ENCODE data around the gene DDAH1. TPM values are rescaled to one million over a fixed set of nuclear protein-coding genes. Genes with fewer than 3 reads are reported as not detected.

The DDAH1 gene
- total and polyA plus RNA-seq, 2 experiments from 2014 or later, result 29.4 to 41.7 TPM

DNA sequence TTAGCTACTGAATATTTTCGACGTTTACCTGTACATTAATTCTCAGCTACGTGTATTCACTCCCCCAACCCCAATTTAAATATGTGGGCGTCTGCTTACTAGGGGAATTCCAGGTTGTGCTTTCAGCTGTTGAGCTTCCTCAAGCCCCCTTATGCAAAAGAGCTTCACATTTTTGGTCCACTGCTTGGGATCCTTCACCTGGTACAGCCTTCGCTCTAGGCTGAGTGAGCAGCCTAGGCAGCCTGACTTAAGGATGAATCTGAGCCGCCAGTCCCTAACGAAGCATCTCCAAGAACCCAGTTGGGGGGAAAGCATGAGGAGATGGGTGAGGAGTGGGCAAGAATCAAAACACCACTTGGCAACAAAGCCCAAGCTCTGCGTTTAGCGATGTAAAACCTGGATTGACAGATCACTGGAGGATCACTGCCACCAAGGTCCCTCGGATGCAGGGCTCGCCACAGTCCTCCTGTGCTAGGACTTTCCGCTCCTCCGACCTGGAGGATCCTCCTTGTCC is 189.2 kb downstream of the DDAH1 start:
- TF ChIP-seq, protein P1, sequence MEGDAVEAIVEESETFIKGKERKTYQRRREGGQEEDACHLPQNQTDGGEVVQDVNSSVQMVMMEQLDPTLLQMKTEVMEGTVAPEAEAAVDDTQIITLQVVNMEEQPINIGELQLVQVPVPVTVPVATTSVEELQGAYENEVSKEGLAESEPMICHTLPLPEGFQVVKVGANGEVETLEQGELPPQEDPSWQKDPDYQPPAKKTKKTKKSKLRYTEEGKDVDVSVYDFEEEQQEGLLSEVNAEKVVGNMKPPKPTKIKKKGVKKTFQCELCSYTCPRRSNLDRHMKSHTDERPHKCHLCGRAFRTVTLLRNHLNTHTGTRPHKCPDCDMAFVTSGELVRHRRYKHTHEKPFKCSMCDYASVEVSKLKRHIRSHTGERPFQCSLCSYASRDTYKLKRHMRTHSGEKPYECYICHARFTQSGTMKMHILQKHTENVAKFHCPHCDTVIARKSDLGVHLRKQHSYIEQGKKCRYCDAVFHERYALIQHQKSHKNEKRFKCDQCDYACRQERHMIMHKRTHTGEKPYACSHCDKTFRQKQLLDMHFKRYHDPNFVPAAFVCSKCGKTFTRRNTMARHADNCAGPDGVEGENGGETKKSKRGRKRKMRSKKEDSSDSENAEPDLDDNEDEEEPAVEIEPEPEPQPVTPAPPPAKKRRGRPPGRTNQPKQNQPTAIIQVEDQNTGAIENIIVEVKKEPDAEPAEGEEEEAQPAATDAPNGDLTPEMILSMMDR (conservative IDR thresholded peaks at IDR 0.05; ENCODE audit: low read depth in 2 of 2), result no peak
- no peak for TF ChIP-seq JUNB (IDR thresholded peaks at IDR 0.05; ENCODE audit: unreplicated experiment)
- TF ChIP-seq EZH2phosphoT487 (IDR thresholded peaks at IDR 0.05; ENCODE audit: unreplicated experiment), result no peak
- no peak for TF ChIP-seq EZH2 (IDR thresholded peaks at IDR 0.05; ENCODE audit: low read depth, unreplicated experiment)
- TF ChIP-seq, protein P2, sequence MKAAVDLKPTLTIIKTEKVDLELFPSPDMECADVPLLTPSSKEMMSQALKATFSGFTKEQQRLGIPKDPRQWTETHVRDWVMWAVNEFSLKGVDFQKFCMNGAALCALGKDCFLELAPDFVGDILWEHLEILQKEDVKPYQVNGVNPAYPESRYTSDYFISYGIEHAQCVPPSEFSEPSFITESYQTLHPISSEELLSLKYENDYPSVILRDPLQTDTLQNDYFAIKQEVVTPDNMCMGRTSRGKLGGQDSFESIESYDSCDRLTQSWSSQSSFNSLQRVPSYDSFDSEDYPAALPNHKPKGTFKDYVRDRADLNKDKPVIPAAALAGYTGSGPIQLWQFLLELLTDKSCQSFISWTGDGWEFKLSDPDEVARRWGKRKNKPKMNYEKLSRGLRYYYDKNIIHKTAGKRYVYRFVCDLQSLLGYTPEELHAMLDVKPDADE (IDR thresholded peaks at IDR 0.05), result no peak
- TF ChIP-seq, protein P3, sequence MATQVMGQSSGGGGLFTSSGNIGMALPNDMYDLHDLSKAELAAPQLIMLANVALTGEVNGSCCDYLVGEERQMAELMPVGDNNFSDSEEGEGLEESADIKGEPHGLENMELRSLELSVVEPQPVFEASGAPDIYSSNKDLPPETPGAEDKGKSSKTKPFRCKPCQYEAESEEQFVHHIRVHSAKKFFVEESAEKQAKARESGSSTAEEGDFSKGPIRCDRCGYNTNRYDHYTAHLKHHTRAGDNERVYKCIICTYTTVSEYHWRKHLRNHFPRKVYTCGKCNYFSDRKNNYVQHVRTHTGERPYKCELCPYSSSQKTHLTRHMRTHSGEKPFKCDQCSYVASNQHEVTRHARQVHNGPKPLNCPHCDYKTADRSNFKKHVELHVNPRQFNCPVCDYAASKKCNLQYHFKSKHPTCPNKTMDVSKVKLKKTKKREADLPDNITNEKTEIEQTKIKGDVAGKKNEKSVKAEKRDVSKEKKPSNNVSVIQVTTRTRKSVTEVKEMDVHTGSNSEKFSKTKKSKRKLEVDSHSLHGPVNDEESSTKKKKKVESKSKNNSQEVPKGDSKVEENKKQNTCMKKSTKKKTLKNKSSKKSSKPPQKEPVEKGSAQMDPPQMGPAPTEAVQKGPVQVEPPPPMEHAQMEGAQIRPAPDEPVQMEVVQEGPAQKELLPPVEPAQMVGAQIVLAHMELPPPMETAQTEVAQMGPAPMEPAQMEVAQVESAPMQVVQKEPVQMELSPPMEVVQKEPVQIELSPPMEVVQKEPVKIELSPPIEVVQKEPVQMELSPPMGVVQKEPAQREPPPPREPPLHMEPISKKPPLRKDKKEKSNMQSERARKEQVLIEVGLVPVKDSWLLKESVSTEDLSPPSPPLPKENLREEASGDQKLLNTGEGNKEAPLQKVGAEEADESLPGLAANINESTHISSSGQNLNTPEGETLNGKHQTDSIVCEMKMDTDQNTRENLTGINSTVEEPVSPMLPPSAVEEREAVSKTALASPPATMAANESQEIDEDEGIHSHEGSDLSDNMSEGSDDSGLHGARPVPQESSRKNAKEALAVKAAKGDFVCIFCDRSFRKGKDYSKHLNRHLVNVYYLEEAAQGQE (IDR thresholded peaks at IDR 0.05; ENCODE audit: unreplicated experiment), result no peak
- no peak for TF ChIP-seq CREB1 (CRISPR knock-in tag; IDR thresholded peaks at IDR 0.05; ENCODE audit: low read depth)
- TF ChIP-seq NANOG (IDR thresholded peaks at IDR 0.05; ENCODE audit: borderline replicate concordance), result no peak
- TF ChIP-seq STAT1 (IDR thresholded peaks at IDR 0.05; ENCODE audit: unreplicated experiment), result no peak
- no peak for TF ChIP-seq ZNF114 (CRISPR knock-in tag; IDR thresholded peaks at IDR 0.05)
- no peak for TF ChIP-seq ZNF331 (CRISPR knock-in tag; IDR thresholded peaks at IDR 0.05; ENCODE audit: low read depth)
- TF ChIP-seq, protein P4, sequence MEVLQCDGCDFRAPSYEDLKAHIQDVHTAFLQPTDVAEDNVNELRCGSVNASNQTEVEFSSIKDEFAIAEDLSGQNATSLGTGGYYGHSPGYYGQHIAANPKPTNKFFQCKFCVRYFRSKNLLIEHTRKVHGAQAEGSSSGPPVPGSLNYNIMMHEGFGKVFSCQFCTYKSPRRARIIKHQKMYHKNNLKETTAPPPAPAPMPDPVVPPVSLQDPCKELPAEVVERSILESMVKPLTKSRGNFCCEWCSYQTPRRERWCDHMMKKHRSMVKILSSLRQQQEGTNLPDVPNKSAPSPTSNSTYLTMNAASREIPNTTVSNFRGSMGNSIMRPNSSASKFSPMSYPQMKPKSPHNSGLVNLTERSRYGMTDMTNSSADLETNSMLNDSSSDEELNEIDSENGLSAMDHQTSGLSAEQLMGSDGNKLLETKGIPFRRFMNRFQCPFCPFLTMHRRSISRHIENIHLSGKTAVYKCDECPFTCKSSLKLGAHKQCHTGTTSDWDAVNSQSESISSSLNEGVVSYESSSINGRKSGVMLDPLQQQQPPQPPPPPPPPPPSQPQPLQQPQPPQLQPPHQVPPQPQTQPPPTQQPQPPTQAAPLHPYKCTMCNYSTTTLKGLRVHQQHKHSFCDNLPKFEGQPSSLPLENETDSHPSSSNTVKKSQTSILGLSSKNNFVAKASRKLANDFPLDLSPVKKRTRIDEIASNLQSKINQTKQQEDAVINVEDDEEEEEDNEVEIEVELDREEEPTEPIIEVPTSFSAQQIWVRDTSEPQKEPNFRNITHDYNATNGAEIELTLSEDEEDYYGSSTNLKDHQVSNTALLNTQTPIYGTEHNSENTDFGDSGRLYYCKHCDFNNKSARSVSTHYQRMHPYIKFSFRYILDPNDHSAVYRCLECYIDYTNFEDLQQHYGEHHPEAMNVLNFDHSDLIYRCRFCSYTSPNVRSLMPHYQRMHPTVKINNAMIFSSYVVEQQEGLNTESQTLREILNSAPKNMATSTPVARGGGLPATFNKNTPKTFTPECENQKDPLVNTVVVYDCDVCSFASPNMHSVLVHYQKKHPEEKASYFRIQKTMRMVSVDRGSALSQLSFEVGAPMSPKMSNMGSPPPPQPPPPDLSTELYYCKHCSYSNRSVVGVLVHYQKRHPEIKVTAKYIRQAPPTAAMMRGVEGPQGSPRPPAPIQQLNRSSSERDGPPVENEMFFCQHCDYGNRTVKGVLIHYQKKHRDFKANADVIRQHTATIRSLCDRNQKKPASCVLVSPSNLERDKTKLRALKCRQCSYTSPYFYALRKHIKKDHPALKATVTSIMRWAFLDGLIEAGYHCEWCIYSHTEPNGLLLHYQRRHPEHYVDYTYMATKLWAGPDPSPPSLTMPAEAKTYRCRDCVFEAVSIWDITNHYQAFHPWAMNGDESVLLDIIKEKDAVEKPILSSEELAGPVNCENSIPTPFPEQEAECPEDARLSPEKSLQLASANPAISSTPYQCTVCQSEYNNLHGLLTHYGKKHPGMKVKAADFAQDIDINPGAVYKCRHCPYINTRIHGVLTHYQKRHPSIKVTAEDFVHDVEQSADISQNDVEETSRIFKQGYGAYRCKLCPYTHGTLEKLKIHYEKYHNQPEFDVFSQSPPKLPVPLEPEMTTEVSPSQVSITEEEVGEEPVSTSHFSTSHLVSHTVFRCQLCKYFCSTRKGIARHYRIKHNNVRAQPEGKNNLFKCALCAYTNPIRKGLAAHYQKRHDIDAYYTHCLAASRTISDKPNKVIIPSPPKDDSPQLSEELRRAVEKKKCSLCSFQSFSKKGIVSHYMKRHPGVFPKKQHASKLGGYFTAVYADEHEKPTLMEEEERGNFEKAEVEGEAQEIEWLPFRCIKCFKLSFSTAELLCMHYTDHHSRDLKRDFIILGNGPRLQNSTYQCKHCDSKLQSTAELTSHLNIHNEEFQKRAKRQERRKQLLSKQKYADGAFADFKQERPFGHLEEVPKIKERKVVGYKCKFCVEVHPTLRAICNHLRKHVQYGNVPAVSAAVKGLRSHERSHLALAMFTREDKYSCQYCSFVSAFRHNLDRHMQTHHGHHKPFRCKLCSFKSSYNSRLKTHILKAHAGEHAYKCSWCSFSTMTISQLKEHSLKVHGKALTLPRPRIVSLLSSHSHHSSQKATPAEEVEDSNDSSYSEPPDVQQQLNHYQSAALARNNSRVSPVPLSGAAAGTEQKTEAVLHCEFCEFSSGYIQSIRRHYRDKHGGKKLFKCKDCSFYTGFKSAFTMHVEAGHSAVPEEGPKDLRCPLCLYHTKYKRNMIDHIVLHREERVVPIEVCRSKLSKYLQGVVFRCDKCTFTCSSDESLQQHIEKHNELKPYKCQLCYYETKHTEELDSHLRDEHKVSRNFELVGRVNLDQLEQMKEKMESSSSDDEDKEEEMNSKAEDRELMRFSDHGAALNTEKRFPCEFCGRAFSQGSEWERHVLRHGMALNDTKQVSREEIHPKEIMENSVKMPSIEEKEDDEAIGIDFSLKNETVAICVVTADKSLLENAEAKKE (CRISPR knock-in tag; IDR thresholded peaks at IDR 0.05), result no peak
- no peak for TF ChIP-seq POLR2AphosphoS5 (IDR thresholded peaks at IDR 0.05; ENCODE audit: low read depth)
- peaks cover 4% of the 10 kb centered on the region for H3K36me3 ChIP-seq (ENCODE audit: insufficient read depth)
- H3F3A ChIP-seq (replicated peaks; ENCODE audit: low read depth), result 0 out of 2 replicates have a peak, but pooled peaks cover 6% of the 10 kb centered on the region
- peak overlapping the region; percentile 96 for H3K27ac ChIP-seq (ENCODE audit: low read depth)
- peaks cover 10% of the 10 kb centered on the region; the same call in 1 of the 2 replicates for H4K20me1 ChIP-seq (replicated peaks; ENCODE audit: insufficient read depth)
- peak overlapping the region; percentile 69; the same call in 1 of the 2 replicates for H2AFZ ChIP-seq
- peaks cover 14% of the 10 kb centered on the region for H3K4me1 ChIP-seq (ENCODE audit: insufficient read depth)
- Mint-ChIP-seq H3K27me3 (ENCODE audit: insufficient read depth, low read depth, poor library complexity) (peaks cover 10% of the 10 kb centered on the region), H3K4me1 (peaks cover 38% of the 10 kb centered on the region), H3K27ac (peak overlapping the region; percentile 89), H3K9me3 (peaks cover 3% of the 10 kb centered on the region; the same call in 1 of the 3 replicates), H3K4me3 (peak overlapping the region; percentile 88), H3K36me3 (ENCODE audit: low read depth) (peaks cover 4% of the 10 kb centered on the region)
- ATAC-seq (peak; percentile 9), DNase-seq (ENCODE audit: low spot score) (peak; percentile 66)
- peak overlapping the region; percentile 93 for H3K4me3 ChIP-seq
- H3K27me3 ChIP-seq (ENCODE audit: insufficient read depth), result no peaks in the 10 kb centered on the region
- H3K9me2 ChIP-seq (ENCODE audit: insufficient read depth), result 0 out of 2 replicates have a peak, but pooled peaks cover 3% of the 10 kb centered on the region
- peak overlapping the region; percentile 84 for H3K4me2 ChIP-seq
- peaks cover 51% of the 10 kb centered on the region for H3K79me2 ChIP-seq (replicated peaks; ENCODE audit: insufficient read depth)

Data from GM23338 (cell line).